Endothelial cell of umbilical vein (primary cell): ENCODE measurements around the gene PRM3. TPM values are rescaled to one million over a fixed set of nuclear protein-coding genes. Genes with fewer than 3 reads are reported as not detected.

Experiments
- BruUV-seq: library from RNA; stranded (reverse); fragments of 400-500 nt; replicated peaks from 2 replicates; lab custom pipeline; 2021; lab: Mats Ljungman, UMichigan
- CTCF ChIA-PET: fragments of 300-600, 350-600 bp; sonication (Branson Sonifier 250); formaldehyde crosslinking; loops from one replicate; lab custom pipeline; 2021; ENCODE audit warnings: antibody characterized with exemption, inconsistent platforms; lab: Charles Lee
- POLR2A ChIA-PET: fragments of 300-600, 350-600 bp; sonication (Branson Sonifier 250); formaldehyde crosslinking; loops from one replicate; lab custom pipeline; 2021; ENCODE audit warnings: antibody characterized with exemption, inconsistent platforms; lab: Charles Lee
- DNase-seq: peaks from one replicate; pipeline ENCODE4 v3.0.0-alpha.2; 2011; ENCODE audit warnings: low read depth, low spot score
- FAIRE-seq: peaks from 2 replicates; lab custom pipeline; 2011; peaks lifted over from hg19 to GRCh38; lab: Jason Lieb, UNC
- H2AFZ ChIP-seq: 2 replicates; pipeline ENCODE4 v1.6.0; 2012; ENCODE audit warnings: low read depth, low read length, control low read depth, inconsistent platforms
- H3K27ac ChIP-seq: 2 replicates; pipeline ENCODE4 v1.5.1; 2011; ENCODE audit warnings: low read depth, mild to moderate bottlenecking, control low read depth, low read length, moderate library complexity; ENCODE audit not compliant: insufficient read depth
- H3K27me3 ChIP-seq, 2 experiments: 2 replicates each; pipeline versions ENCODE4 v1.6.0 to v1.6.1; 2011; ENCODE audit warnings: low read length in 2 of 2, mixed read lengths in 1 of 2; ENCODE audit not compliant: control insufficient read depth in 2 of 2, insufficient read depth in 2 of 2
- H3K36me3 ChIP-seq, 2 experiments: 2 replicates in 1 of 2; 3 replicates in 1 of 2; pipeline ENCODE4 v1.5.1; 2011; ENCODE audit warnings: low read length in 2 of 2, mild to moderate bottlenecking in 1 of 2, moderate library complexity in 1 of 2; ENCODE audit not compliant: control insufficient read depth in 2 of 2, insufficient read depth in 2 of 2; ENCODE audit errors: extremely low read depth in 1 of 2
- H3K4me1 ChIP-seq: 3 replicates; pipeline ENCODE4 v1.5.1; 2011; ENCODE audit warnings: mild to moderate bottlenecking, low read length; ENCODE audit not compliant: control insufficient read depth, insufficient read depth; ENCODE audit errors: extremely low read depth
- H3K4me2 ChIP-seq: 2 replicates; pipeline ENCODE4 v1.6.1; 2011; ENCODE audit warnings: low read length, control low read depth, mixed read lengths; ENCODE audit not compliant: insufficient read depth
- H3K4me3 ChIP-seq, 3 experiments: fragments of 200-600 bp in 1 of 3; sonication (generic), shearing (Covaris generic) in 1 of 3; replicated peaks in 1 of 3; 2 replicates each; pipeline ENCODE4 v1.5.1; 2011 to 2016; ENCODE audit warnings: control low read depth in 3 of 3, low read length in 3 of 3, mild to moderate bottlenecking in 2 of 3, inconsistent platforms in 1 of 3, low read depth in 1 of 3, moderate library complexity in 1 of 3; ENCODE audit not compliant: insufficient read depth in 1 of 3
- H3K79me2 ChIP-seq: 2 replicates; pipeline ENCODE4 v1.6.0; 2012; ENCODE audit warnings: low read length, inconsistent platforms; ENCODE audit not compliant: control insufficient read depth, insufficient read depth
- H3K9ac ChIP-seq: replicated peaks from 2 replicates; pipeline ENCODE3; 2011; ENCODE audit warnings: low read length, control low read depth; ENCODE audit not compliant: insufficient read depth; ENCODE audit errors: extremely low read depth
- H3K9me1 ChIP-seq: replicated peaks from 3 replicates; pipeline ENCODE4 v1.6.0; 2011; ENCODE audit warnings: mild to moderate bottlenecking, low read length; ENCODE audit not compliant: control insufficient read depth, insufficient read depth; ENCODE audit errors: extremely low read depth
- H3K9me3 ChIP-seq: replicated peaks from 2 replicates; pipeline ENCODE4 v1.5.1; 2012; ENCODE audit warnings: low read length, inconsistent platforms; ENCODE audit not compliant: control insufficient read depth, insufficient read depth
- H4K20me1 ChIP-seq: replicated peaks from 2 replicates; pipeline ENCODE3; 2011; ENCODE audit warnings: mild to moderate bottlenecking, low read length; ENCODE audit not compliant: control insufficient read depth, insufficient read depth; ENCODE audit errors: extremely low read depth
- EZH2 ChIP-seq: IDR thresholded peaks from 2 replicates; pipeline ENCODE4 v1.6.1; 2012; ENCODE audit warnings: borderline replicate concordance, low read depth, mild to moderate bottlenecking, moderate library complexity, low read length, inconsistent platforms; ENCODE audit not compliant: severe bottlenecking
- FOS ChIP-seq: IDR thresholded peaks from 2 replicates; pipeline ENCODE4 v1.6.1; 2011; ENCODE audit warnings: mild to moderate bottlenecking, low read length, moderate library complexity, borderline replicate concordance; ENCODE audit not compliant: insufficient read depth
- GATA2 ChIP-seq: IDR thresholded peaks from 2 replicates; pipeline ENCODE4 v1.7.0; 2011; ENCODE audit warnings: low read depth, mild to moderate bottlenecking, moderate library complexity, mixed read lengths, low read length; ENCODE audit not compliant: insufficient read length, insufficient read depth
- JUN ChIP-seq: IDR thresholded peaks from 2 replicates; pipeline ENCODE4 v1.6.1; 2011; ENCODE audit warnings: borderline replicate concordance, low read depth; ENCODE audit not compliant: insufficient read length, insufficient read depth
- MAX ChIP-seq: IDR thresholded peaks from 2 replicates; pipeline ENCODE4 v1.6.1; 2011; ENCODE audit not compliant: insufficient read depth, insufficient read length
- MYC ChIP-seq: IDR thresholded peaks from one replicate; pipeline ENCODE4 v1.6.1; 2011; ENCODE audit warnings: mild to moderate bottlenecking, low read depth, low read length
- POLR2A ChIP-seq: IDR thresholded peaks from 2 replicates; pipeline ENCODE4 v1.6.1; 2012; ENCODE audit warnings: low read depth, mild to moderate bottlenecking, control low read depth, low read length
- POLR2AphosphoS5 ChIP-seq: IDR thresholded peaks from 2 replicates; pipeline ENCODE4 v1.6.1; 2012; ENCODE audit warnings: low read depth, mild to moderate bottlenecking, control low read depth, low read length, moderate library complexity; ENCODE audit not compliant: insufficient read depth
- dilution Hi-C: fragments of 300-500 bp; cut with MboI; formaldehyde crosslinking; loops from one replicate; pipeline ENCODE4 v1.15.0; 2019; ENCODE audit warnings: low sequenced_read_pairs; ENCODE audit not compliant: extremely low pct_ligation_motif_present
- intact Hi-C: fragments of 100-400 bp; cut with micrococcal nuclease; formaldehyde crosslinking; loops from one replicate; pipeline ENCODE4 v1.10.0; 2022
- polyA plus RNA-seq, 4 experiments: library from polyadenylated mRNA; depleted of rRNA in 3 of 4; stranded (reverse) in 3 of 4; unstranded in 1 of 4; fragments of >200 nt; gene quantifications; 2 replicates each; pipeline versions ENCODE4 v1.2.1 to v1.2.3, GENCODE V29; 2011 to 2012; ENCODE audit warnings: missing spikeins in 1 of 4
- total RNA-seq: library from RNA; stranded (reverse); gene quantifications from 2 replicates; pipeline ENCODE4 v1.2.3, GENCODE V29; 2021

Gene PRM3
- total and polyA plus RNA-seq, 2 donors (not counting 3 experiments of a cell fraction or from before 2014, with no cell fraction given), result not detected

- Histone ChIP-seq H3K4me1 (no peaks in the 10 kb centered on the region), H3K4me2 (no peak overlapping the region), H3K27me3 (no peaks in the 10 kb centered on the region), H3K9ac (no peak overlapping the region), H2AFZ (no peak overlapping the region), H3K79me2 (no peaks in the 10 kb centered on the region), H3K9me1 (no peaks in the 10 kb centered on the region), H3K36me3 (no peaks in the 10 kb centered on the region), H3K27ac (no peak overlapping the region), H4K20me1 (no peaks in the 10 kb centered on the region), H3K9me3 (no peaks in the 10 kb centered on the region), H3K4me3 (no peak overlapping the region)
- no TSS peak for BruUV-seq
- FAIRE-seq (no peak), DNase-seq (no peak)
- ChIA-PET POLR2A (no interaction called here), CTCF (interaction anchor here (1.0 to 1.4 kb wide), 2 partner anchors 94 to 292 kb away, joined by 3 to 7 read pairs; no protein-coding TSS in a partner anchor)
- dilution Hi-C loops (no loop called here), intact Hi-C loops (no loop called here)
- TF ChIP-seq POLR2AphosphoS5 (no peak), POLR2A (no peak), FOS (no peak), EZH2 (no peak), MYC (no peak), JUN (no peak), MAX (no peak)
Observed at GRCh38 chr16:11262915-11263314, 10.5 kb downstream of the PRM3 start.

DNA sequence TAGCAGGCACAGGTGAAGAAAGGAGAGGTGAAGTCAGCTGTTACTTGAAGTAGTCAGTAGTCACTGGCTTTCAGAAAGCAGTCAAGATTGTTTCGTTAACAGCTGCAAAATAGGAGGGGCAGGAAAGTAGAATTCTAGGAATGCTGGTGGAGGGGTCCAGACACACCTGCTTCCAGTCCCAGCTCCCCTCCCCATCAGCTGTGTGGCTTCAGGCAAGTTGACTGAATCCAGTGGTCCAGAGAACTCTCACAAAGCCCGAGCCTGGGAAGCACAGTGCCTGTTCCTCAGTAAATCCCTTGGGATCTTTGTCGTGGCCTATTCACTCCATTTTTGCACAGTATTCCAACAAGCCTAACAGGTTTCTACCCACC lies 12.8 kb downstream of the PRM3 start:
- H3K4me1 ChIP-seq, result peaks cover 5% of the 10 kb centered on the region
- no peak overlapping the region for H3K27ac ChIP-seq
- intact Hi-C loops, result no loop called here
- TF ChIP-seq FOS (no peak), JUN (no peak), POLR2A (no peak), EZH2 (no peak), MYC (no peak), POLR2AphosphoS5 (no peak), MAX (no peak), GATA2 (no peak)
- no peaks in the 10 kb centered on the region for H3K36me3 ChIP-seq
- no peaks in the 10 kb centered on the region for H3K9me1 ChIP-seq
- no peak overlapping the region for H3K4me3 ChIP-seq
- H4K20me1 ChIP-seq, result no peaks in the 10 kb centered on the region
- H3K79me2 ChIP-seq, result no peaks in the 10 kb centered on the region
- no TSS peak for BruUV-seq
- no peak overlapping the region for H2AFZ ChIP-seq
- no peaks in the 10 kb centered on the region for H3K27me3 ChIP-seq
- H3K9ac ChIP-seq, result no peak overlapping the region
- FAIRE-seq, result no peak
- dilution Hi-C loops, result no loop called here
- no peaks in the 10 kb centered on the region for H3K9me3 ChIP-seq
- no peak overlapping the region for H3K4me2 ChIP-seq
- POLR2A ChIA-PET, result no interaction called here
- no peak for DNase-seq
- CTCF ChIA-PET, result interaction anchor here (2.1 to 8.3 kb wide), 2 partner anchors 96 to 293 kb away, joined by 8 to 347 read pairs; no protein-coding TSS in a partner anchor
